22Rv1 (cell line): ENCODE measurements around the gene RBMS3.

Experiments used
- ZFX ChIP-seq: fragments of 450-650 bp; IDR thresholded peaks from 2 replicates; pipeline ENCODE4 v1.6.1; 2017; ENCODE audit warnings: antibody characterized with exemption, borderline replicate concordance
- TF ChIP-seq, protein P1 (sequence below): fragments of 450-650 bp; IDR thresholded peaks from 2 replicates; pipeline ENCODE4 v1.5.1; 2017; ENCODE audit warnings: mild to moderate bottlenecking

DNA sequence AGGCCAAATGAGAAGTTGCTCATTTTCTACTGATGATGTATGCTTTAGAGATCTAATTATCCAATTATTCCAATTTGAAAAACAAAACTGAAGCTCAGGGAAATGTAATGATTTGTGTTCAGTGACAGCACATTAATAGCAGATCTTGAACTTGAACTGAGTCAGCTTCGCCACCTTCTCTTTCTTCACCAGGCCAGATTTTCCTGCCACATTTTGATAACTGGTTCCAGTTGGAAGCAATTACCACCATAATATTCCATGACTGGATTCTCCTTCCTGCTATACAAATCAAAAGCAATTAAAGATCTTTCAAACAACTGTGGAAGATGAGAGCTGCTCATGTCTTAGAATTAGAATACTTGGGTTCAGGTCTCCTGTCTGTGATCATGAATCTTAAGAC, 334.1 kb downstream of the RBMS3 start:
- TF ChIP-seq, protein P1, sequence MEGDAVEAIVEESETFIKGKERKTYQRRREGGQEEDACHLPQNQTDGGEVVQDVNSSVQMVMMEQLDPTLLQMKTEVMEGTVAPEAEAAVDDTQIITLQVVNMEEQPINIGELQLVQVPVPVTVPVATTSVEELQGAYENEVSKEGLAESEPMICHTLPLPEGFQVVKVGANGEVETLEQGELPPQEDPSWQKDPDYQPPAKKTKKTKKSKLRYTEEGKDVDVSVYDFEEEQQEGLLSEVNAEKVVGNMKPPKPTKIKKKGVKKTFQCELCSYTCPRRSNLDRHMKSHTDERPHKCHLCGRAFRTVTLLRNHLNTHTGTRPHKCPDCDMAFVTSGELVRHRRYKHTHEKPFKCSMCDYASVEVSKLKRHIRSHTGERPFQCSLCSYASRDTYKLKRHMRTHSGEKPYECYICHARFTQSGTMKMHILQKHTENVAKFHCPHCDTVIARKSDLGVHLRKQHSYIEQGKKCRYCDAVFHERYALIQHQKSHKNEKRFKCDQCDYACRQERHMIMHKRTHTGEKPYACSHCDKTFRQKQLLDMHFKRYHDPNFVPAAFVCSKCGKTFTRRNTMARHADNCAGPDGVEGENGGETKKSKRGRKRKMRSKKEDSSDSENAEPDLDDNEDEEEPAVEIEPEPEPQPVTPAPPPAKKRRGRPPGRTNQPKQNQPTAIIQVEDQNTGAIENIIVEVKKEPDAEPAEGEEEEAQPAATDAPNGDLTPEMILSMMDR, result no peak
- no peak for TF ChIP-seq ZFX
